Astrocyte (in vitro differentiated cells and primary cell): Measurements from ENCODE around the gene BAHCC1. TPM values are rescaled to one million over a fixed set of nuclear protein-coding genes. Genes with fewer than 3 reads are reported as not detected.

Source experiments
- DNase-seq: peaks from one replicate; pipeline ENCODE4 v3.0.0-alpha.2; 2010; ENCODE audit warnings: low read depth
- FAIRE-seq: peaks from 2 replicates; lab custom pipeline; 2011; peaks lifted over from hg19 to GRCh38; lab: Jason Lieb, UNC
- H2AFZ ChIP-seq: 2 replicates; pipeline ENCODE4 v1.6.0; 2012; ENCODE audit warnings: low read depth, low read length, inconsistent platforms
- H3K27ac ChIP-seq: 2 replicates; pipeline ENCODE4 v1.5.1; 2011; ENCODE audit warnings: low read depth, low read length, inconsistent platforms
- H3K27me3 ChIP-seq: 2 replicates; pipeline ENCODE4 v1.6.0; 2011; ENCODE audit warnings: low read length, inconsistent platforms; ENCODE audit not compliant: insufficient read depth
- H3K36me3 ChIP-seq: 2 replicates; pipeline ENCODE4 v1.5.1; 2011; ENCODE audit warnings: low read length, inconsistent platforms; ENCODE audit not compliant: insufficient read depth
- H3K4me1 ChIP-seq: 2 replicates; pipeline ENCODE4 v1.5.1; 2011; ENCODE audit warnings: low read length, inconsistent platforms; ENCODE audit not compliant: insufficient read depth
- H3K4me2 ChIP-seq: 2 replicates; pipeline ENCODE4 v1.6.0; 2012; ENCODE audit warnings: low read length, inconsistent platforms
- H3K4me3 ChIP-seq: 2 replicates; pipeline ENCODE4 v1.5.1; 2011; ENCODE audit warnings: low read depth, mild to moderate bottlenecking, low read length, inconsistent platforms; ENCODE audit not compliant: insufficient read depth
- H3K79me2 ChIP-seq: 2 replicates; pipeline ENCODE4 v1.6.0; 2012; ENCODE audit warnings: mild to moderate bottlenecking, low read length, inconsistent platforms; ENCODE audit not compliant: insufficient read depth
- H3K9ac ChIP-seq: 2 replicates; pipeline ENCODE4 v1.6.0; 2012; ENCODE audit warnings: mild to moderate bottlenecking, low read length, inconsistent platforms
- H3K9me3 ChIP-seq: 2 replicates; pipeline ENCODE4 v1.5.1; 2012; ENCODE audit warnings: low read depth, mild to moderate bottlenecking, low read length, inconsistent platforms; ENCODE audit not compliant: insufficient read depth
- H4K20me1 ChIP-seq: 2 replicates; pipeline ENCODE4 v1.6.0; 2012; ENCODE audit warnings: low read length, inconsistent platforms; ENCODE audit not compliant: insufficient read depth
- H3K27ac Mint-ChIP-seq: one replicate; pipeline ENCODE4 v1.8.0; 2021; ENCODE audit warnings: mild to moderate bottlenecking, mixed read lengths; ENCODE audit not compliant: unreplicated experiment
- H3K27me3 Mint-ChIP-seq: one replicate; pipeline ENCODE4 v1.8.0; 2021; ENCODE audit warnings: low read depth, mixed read lengths; ENCODE audit not compliant: unreplicated experiment
- H3K36me3 Mint-ChIP-seq: one replicate; pipeline ENCODE4 v1.8.0; 2021; ENCODE audit warnings: low read depth, mixed read lengths; ENCODE audit not compliant: unreplicated experiment
- H3K4me1 Mint-ChIP-seq: one replicate; pipeline ENCODE4 v1.8.0; 2021; ENCODE audit warnings: low read depth, mixed read lengths; ENCODE audit not compliant: unreplicated experiment
- H3K4me3 Mint-ChIP-seq: one replicate; pipeline ENCODE4 v1.8.0; 2021; ENCODE audit warnings: mild to moderate bottlenecking, moderate library complexity, mixed read lengths; ENCODE audit not compliant: unreplicated experiment
- H3K9me3 Mint-ChIP-seq: one replicate; pipeline ENCODE4 v1.8.0; 2021; ENCODE audit warnings: mild to moderate bottlenecking, mixed read lengths; ENCODE audit not compliant: unreplicated experiment
- CTCF ChIP-seq: IDR thresholded peaks from 2 replicates; pipeline ENCODE4 v1.5.1; 2011; ENCODE audit warnings: low read depth, mild to moderate bottlenecking, inconsistent platforms, low read length, moderate library complexity; ENCODE audit not compliant: insufficient read depth
- EZH2 ChIP-seq: IDR thresholded peaks from 2 replicates; pipeline ENCODE4 v1.6.1; 2012; ENCODE audit warnings: mild to moderate bottlenecking, low read length, inconsistent platforms; ENCODE audit not compliant: insufficient read depth
- total RNA-seq: library from RNA; stranded (reverse); gene quantifications from 2 replicates; pipeline ENCODE4 v1.2.1, GENCODE V29; 2021

The BAHCC1 gene
- total RNA-seq, 1 donor from 2014 or later: 18.5 TPM

GRCh38 chr17:81459224-81459623 lies 64.0 kb downstream of the BAHCC1 start:
- Mint-ChIP-seq H3K27me3 (no peaks in the 10 kb centered on the region), H3K27ac (no peak overlapping the region), H3K9me3 (no peaks in the 10 kb centered on the region), H3K36me3 (peaks cover 3% of the 10 kb centered on the region), H3K4me1 (no peaks in the 10 kb centered on the region), H3K4me3 (no peak overlapping the region)
- Histone ChIP-seq H3K9me3 (no peaks in the 10 kb centered on the region), H3K4me3 (no peak overlapping the region), H3K4me1 (peaks cover 12% of the 10 kb centered on the region), H3K27ac (no peak overlapping the region), H4K20me1 (no peaks in the 10 kb centered on the region), H3K79me2 (no peaks in the 10 kb centered on the region), H3K4me2 (no peak overlapping the region), H3K36me3 (no peaks in the 10 kb centered on the region), H3K9ac (no peak overlapping the region), H3K27me3 (no peaks in the 10 kb centered on the region), H2AFZ (no peak overlapping the region)
- TF ChIP-seq CTCF: no peak
- TF ChIP-seq EZH2: no peak
- FAIRE-seq (no peak), DNase-seq (no peak)

- Histone ChIP-seq H3K27ac (no peak overlapping the region), H3K79me2 (no peaks in the 10 kb centered on the region), H3K4me1 (peaks cover 12% of the 10 kb centered on the region), H3K27me3 (no peaks in the 10 kb centered on the region), H2AFZ (no peak overlapping the region), H3K9me3 (no peaks in the 10 kb centered on the region), H4K20me1 (no peaks in the 10 kb centered on the region), H3K4me3 (no peak overlapping the region), H3K4me2 (no peak overlapping the region), H3K9ac (no peak overlapping the region), H3K36me3 (no peaks in the 10 kb centered on the region)
- peaks cover 3% of the 10 kb centered on the region for H3K36me3 Mint-ChIP-seq
- H3K4me1 Mint-ChIP-seq: no peaks in the 10 kb centered on the region
- FAIRE-seq: no peak
- no peak for DNase-seq
- no peak overlapping the region for H3K4me3 Mint-ChIP-seq
- no peaks in the 10 kb centered on the region for H3K9me3 Mint-ChIP-seq
- TF ChIP-seq CTCF (no peak), EZH2 (no peak)
- H3K27ac Mint-ChIP-seq: no peak overlapping the region
- H3K27me3 Mint-ChIP-seq: no peaks in the 10 kb centered on the region
Measured at GRCh38 chr17:81459864-81460263, 64.6 kb downstream of the BAHCC1 start.

GRCh38 chr17:81460856-81461460 lies 65.7 kb downstream of the BAHCC1 start:
- H3K79me2 ChIP-seq: no peaks in the 10 kb centered on the region
- peaks cover 12% of the 10 kb centered on the region for H3K4me1 ChIP-seq
- TF ChIP-seq CTCF: no peak
- TF ChIP-seq EZH2: no peak
- no peaks in the 10 kb centered on the region for H4K20me1 ChIP-seq
- Mint-ChIP-seq H3K27ac (no peak overlapping the region), H3K4me1 (no peaks in the 10 kb centered on the region), H3K4me3 (no peak overlapping the region), H3K9me3 (no peaks in the 10 kb centered on the region), H3K36me3 (peaks cover 3% of the 10 kb centered on the region), H3K27me3 (no peaks in the 10 kb centered on the region)
- no peak overlapping the region for H3K9ac ChIP-seq
- FAIRE-seq (no peak), DNase-seq (no peak)
- H3K36me3 ChIP-seq: no peaks in the 10 kb centered on the region
- no peak overlapping the region for H3K4me3 ChIP-seq
- no peak overlapping the region for H3K27ac ChIP-seq
- no peaks in the 10 kb centered on the region for H3K9me3 ChIP-seq
- no peak overlapping the region for H3K4me2 ChIP-seq
- H2AFZ ChIP-seq: no peak overlapping the region
- H3K27me3 ChIP-seq: no peaks in the 10 kb centered on the region
